ENCODE data around the gene BTNL8. TPM values are rescaled to one million over a fixed set of nuclear protein-coding genes. Genes with fewer than 3 reads are reported as not detected.

BTNL8 gene
- total RNA-seq, 1 donor from 2014 or later, result not detected

DNA sequence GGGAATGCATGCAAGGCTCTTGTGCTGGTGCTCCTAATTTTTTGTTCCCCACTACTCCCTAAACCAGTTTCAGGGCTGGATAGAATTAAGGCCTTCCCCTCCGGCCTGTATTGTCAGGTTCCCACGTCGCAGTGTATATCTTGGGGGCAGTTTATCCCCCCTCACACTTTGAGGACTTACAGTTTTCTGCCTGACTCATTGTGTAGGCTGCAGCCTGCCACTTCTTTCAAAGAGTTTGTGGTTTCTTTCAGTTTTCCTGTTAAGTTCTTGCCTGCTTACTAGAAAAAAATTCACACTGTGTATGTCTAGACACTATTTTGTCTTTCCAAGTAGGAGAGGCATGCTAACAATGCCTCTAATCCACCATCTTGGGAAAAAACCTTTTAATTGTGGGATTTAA lies 61.2 kb downstream of the BTNL8 start:
- Mint-ChIP-seq H3K27ac (no peak overlapping the region), H3K4me1 (no peaks in the 10 kb centered on the region), H3K27me3 (peaks cover 23% of the 10 kb centered on the region), H3K9me3 (no peaks in the 10 kb centered on the region), H3K4me3 (no peak overlapping the region), H3K36me3 (ENCODE audit: low read depth) (no peaks in the 10 kb centered on the region)
- ATAC-seq (ENCODE audit: low read depth) (no peak), DNase-seq (no peak)
- ChIA-PET POLR2A (no interaction called here), CTCF (no interaction called here)
- TF ChIP-seq, protein P1, sequence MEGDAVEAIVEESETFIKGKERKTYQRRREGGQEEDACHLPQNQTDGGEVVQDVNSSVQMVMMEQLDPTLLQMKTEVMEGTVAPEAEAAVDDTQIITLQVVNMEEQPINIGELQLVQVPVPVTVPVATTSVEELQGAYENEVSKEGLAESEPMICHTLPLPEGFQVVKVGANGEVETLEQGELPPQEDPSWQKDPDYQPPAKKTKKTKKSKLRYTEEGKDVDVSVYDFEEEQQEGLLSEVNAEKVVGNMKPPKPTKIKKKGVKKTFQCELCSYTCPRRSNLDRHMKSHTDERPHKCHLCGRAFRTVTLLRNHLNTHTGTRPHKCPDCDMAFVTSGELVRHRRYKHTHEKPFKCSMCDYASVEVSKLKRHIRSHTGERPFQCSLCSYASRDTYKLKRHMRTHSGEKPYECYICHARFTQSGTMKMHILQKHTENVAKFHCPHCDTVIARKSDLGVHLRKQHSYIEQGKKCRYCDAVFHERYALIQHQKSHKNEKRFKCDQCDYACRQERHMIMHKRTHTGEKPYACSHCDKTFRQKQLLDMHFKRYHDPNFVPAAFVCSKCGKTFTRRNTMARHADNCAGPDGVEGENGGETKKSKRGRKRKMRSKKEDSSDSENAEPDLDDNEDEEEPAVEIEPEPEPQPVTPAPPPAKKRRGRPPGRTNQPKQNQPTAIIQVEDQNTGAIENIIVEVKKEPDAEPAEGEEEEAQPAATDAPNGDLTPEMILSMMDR (IDR thresholded peaks at IDR 0.05), result no peak
- intact Hi-C loops (cut with micrococcal nuclease), result no loop called here

DNA sequence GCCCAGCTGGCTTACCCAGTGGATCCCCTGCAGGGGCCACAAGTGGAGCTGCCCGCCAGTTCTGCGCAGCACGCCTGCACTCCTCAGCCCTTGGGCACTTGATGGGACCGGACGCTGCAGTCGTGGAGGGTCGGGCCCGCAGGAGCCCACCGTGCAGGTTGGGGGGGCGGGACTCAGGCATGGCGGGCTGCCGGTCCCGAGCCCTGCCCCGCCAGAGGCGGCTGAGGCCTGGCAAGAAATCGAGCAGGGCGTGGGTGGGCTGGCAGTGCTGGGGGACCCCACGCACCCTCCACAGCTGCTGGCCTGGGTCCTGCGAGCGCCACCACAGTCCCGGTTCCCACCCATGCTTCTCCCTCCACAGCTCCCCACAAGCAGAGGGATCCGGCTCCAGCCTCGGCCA lies 70.4 kb downstream of the BTNL8 start:
- intact Hi-C loops (cut with micrococcal nuclease), result no loop called here
- ATAC-seq (ENCODE audit: low read depth) (no peak), DNase-seq (no peak)
- H3K27ac Mint-ChIP-seq, result no peak overlapping the region
- H3K4me3 Mint-ChIP-seq, result no peak overlapping the region
- H3K4me1 Mint-ChIP-seq, result peaks cover 4% of the 10 kb centered on the region
- no peaks in the 10 kb centered on the region for H3K36me3 Mint-ChIP-seq (ENCODE audit: low read depth)
- ChIA-PET CTCF (no interaction called here), POLR2A (no interaction called here)
- H3K27me3 Mint-ChIP-seq, result peaks cover 1% of the 10 kb centered on the region
- TF ChIP-seq, protein P1 (IDR thresholded peaks at IDR 0.05), result no peak
- H3K9me3 Mint-ChIP-seq, result peaks cover 2% of the 10 kb centered on the region

DNA sequence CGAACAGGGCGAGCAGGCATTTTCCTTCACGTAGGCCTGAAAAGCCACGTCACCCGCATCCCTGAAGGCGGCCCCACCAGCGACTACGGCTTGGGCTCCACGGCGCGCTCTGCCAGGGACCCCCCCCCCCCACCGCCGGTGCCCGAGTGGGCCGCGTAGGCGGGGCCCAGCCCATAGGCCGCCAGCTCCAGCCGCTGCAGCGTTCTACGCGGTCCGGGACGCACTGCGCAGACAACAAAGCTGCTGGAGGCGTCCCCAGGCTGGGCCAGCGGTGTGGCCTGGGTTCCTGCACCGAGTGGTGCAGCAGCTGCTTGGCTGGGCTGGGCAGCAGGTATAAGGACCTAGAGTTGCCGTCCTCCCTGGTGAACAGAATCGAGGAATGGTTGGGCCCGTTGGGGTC lies 71.4 kb downstream of the BTNL8 start:
- peaks cover 2% of the 10 kb centered on the region for H3K9me3 Mint-ChIP-seq
- ATAC-seq (ENCODE audit: low read depth) (no peak), DNase-seq (no peak)
- TF ChIP-seq, protein P1 (IDR thresholded peaks at IDR 0.05), result no peak
- H3K27ac Mint-ChIP-seq, result no peak overlapping the region
- ChIA-PET POLR2A (no interaction called here), CTCF (no interaction called here)
- H3K27me3 Mint-ChIP-seq, result no peaks in the 10 kb centered on the region
- no peak overlapping the region for H3K4me3 Mint-ChIP-seq
- H3K36me3 Mint-ChIP-seq (ENCODE audit: low read depth), result no peaks in the 10 kb centered on the region
- intact Hi-C loops (cut with micrococcal nuclease), result loop anchor here (10.0 kb wide), 2 partner anchors 254 to 1116 kb away; partner anchors contain the start of genes MRNIP and TRIM41
- H3K4me1 Mint-ChIP-seq, result peaks cover 14% of the 10 kb centered on the region

DNA sequence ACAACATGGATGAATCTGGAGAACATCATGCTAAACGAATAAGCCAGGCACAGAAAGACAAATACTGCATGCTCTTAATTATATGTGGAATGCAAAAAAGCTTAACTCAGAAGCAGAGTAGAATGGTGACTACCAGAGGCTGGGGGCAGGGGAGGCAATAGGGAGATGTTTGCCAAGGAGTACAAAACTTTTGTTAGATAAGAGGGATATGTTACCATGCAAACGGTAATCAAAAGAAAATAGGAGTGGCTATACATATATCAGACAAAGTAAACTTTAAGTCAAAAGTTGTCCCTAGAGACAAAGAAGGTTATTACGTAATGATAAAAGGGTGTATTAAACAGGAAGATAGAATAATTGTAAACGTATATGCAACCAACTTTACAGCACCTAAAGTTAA lies 71.9 kb downstream of the BTNL8 start:
- ChIA-PET POLR2A (no interaction called here), CTCF (no interaction called here)
- ATAC-seq (ENCODE audit: low read depth) (no peak), DNase-seq (no peak)
- TF ChIP-seq, protein P1 (IDR thresholded peaks at IDR 0.05), result no peak
- Mint-ChIP-seq H3K9me3 (peaks cover 2% of the 10 kb centered on the region), H3K36me3 (ENCODE audit: low read depth) (no peaks in the 10 kb centered on the region), H3K4me3 (no peak overlapping the region), H3K27ac (no peak overlapping the region), H3K27me3 (no peaks in the 10 kb centered on the region), H3K4me1 (peaks cover 19% of the 10 kb centered on the region)
- intact Hi-C loops (cut with micrococcal nuclease), result loop anchor here (10.0 kb wide), 2 partner anchors 254 to 1116 kb away; partner anchors contain the start of genes MRNIP and TRIM41

DNA sequence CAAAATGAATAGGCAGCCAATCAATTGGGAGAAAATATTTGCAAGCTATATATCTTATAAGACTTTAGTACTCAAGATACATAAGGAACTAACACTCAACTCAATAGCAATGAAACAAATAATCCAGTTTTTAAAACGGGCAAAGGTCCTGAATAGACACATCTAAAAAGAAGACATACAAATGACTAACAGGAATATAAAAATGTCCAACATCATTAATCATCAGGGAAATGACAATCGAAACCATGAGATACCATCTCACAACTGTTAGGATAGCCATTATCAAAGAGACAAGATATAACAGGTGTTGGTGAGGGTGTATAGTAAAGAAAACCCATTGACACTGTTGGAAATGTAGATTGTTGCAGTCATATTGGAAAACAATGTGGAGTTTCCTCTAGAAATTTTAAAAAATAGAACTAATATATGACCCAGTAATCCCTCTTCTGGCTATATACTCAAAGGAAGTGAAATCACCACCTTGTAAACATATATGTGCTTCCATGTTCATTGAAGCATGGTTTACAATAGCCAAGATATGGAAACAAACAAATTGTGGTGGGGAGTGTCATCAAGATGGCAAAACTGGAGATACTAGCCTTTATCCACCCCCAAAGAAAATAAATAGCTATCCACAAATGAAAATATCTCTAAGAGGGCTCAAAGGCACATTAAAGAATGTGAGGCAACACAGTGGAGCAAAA lies 75.8 kb downstream of the BTNL8 start:
- no peak for DNase-seq
- no peak for ATAC-seq (ENCODE audit: low read depth)
- peak overlapping the region; percentile 81 for H3K27ac Mint-ChIP-seq
- intact Hi-C loops (cut with micrococcal nuclease), result loop anchor here (1.0 to 10.0 kb wide), 6 partner anchors 77 to 1120 kb away; partner anchors contain the start of genes MGAT1, MRNIP, TRIM41 and ZFP62
- peak overlapping the region; percentile 47 for H3K4me3 Mint-ChIP-seq
- POLR2A ChIA-PET, result interaction anchor here (0.6 to 2.8 kb wide), 6 partner anchors 76 to 171 kb away, joined by 3 to 22 read pairs (median 4); partner anchors contain the start of gene ZFP62
- CTCF ChIA-PET, result no interaction called here
- H3K4me1 Mint-ChIP-seq, result peaks cover 40% of the 10 kb centered on the region
- no peaks in the 10 kb centered on the region for H3K27me3 Mint-ChIP-seq
- TF ChIP-seq, protein P1 (IDR thresholded peaks at IDR 0.05), result no peak
- H3K9me3 Mint-ChIP-seq, result peaks cover 2% of the 10 kb centered on the region
- H3K36me3 Mint-ChIP-seq (ENCODE audit: low read depth), result no peaks in the 10 kb centered on the region

Data from activated B cell treated with CpG ODN at 0.5 μM for 24 hours (primary cell).